ENCODE results near the gene BABAM2.

Gene BABAM2

GRCh38 chr2:27849558-27850205 lies 40.8 kb upstream of the BABAM2 start:
- no peaks in the 10 kb centered on the region for H3K27me3 ChIP-seq (ENCODE audit: insufficient read depth, low read depth, severe bottlenecking)
- no peak for DNase-seq
- no peaks in the 10 kb centered on the region for H3K9me3 ChIP-seq (ENCODE audit: severe bottlenecking)
- H3K27ac ChIP-seq: no peak overlapping the region
- no peaks in the 10 kb centered on the region for H3K36me3 ChIP-seq
- no peak for TF ChIP-seq CTCF (IDR thresholded peaks at IDR 0.05; ENCODE audit: low read depth, low read length)
- no peak overlapping the region for H3K4me3 ChIP-seq (ENCODE audit: low read depth, low read length)

- Histone ChIP-seq H3K4me3 (ENCODE audit: low read depth, low read length) (no peak overlapping the region), H3K27ac (no peak overlapping the region), H3K27me3 (ENCODE audit: insufficient read depth, low read depth, severe bottlenecking) (no peaks in the 10 kb centered on the region), H3K9me3 (ENCODE audit: severe bottlenecking) (peaks cover 4% of the 10 kb centered on the region), H3K36me3 (no peaks in the 10 kb centered on the region)
- no peak for DNase-seq
- no peak for TF ChIP-seq CTCF (IDR thresholded peaks at IDR 0.05; ENCODE audit: low read depth, low read length)
Measured at GRCh38 chr2:27852691-27853090, 37.8 kb upstream of the BABAM2 start.

GRCh38 chr2:27854229-27854862 lies 36.2 kb upstream of the BABAM2 start:
- no peak for TF ChIP-seq CTCF (IDR thresholded peaks at IDR 0.05; ENCODE audit: low read depth, low read length)
- Histone ChIP-seq H3K36me3 (no peaks in the 10 kb centered on the region), H3K27ac (no peak overlapping the region), H3K27me3 (ENCODE audit: insufficient read depth, low read depth, severe bottlenecking) (no peaks in the 10 kb centered on the region), H3K4me3 (ENCODE audit: low read depth, low read length) (no peak overlapping the region), H3K9me3 (ENCODE audit: severe bottlenecking) (peaks cover 11% of the 10 kb centered on the region)
- DNase-seq: no peak

GRCh38 chr2:27855476-27855875 lies 35.1 kb upstream of the BABAM2 start:
- H3K9me3 ChIP-seq (ENCODE audit: severe bottlenecking): peaks cover 11% of the 10 kb centered on the region
- no peak overlapping the region for H3K4me3 ChIP-seq (ENCODE audit: low read depth, low read length)
- no peak for TF ChIP-seq CTCF (IDR thresholded peaks at IDR 0.05; ENCODE audit: low read depth, low read length)
- no peak overlapping the region for H3K27ac ChIP-seq
- no peaks in the 10 kb centered on the region for H3K36me3 ChIP-seq
- DNase-seq: no peak
- no peaks in the 10 kb centered on the region for H3K27me3 ChIP-seq (ENCODE audit: insufficient read depth, low read depth, severe bottlenecking)

GRCh38 chr2:27856386-27856785 lies 34.1 kb upstream of the BABAM2 start:
- no peaks in the 10 kb centered on the region for H3K27me3 ChIP-seq (ENCODE audit: insufficient read depth, low read depth, severe bottlenecking)
- no peak overlapping the region for H3K4me3 ChIP-seq (ENCODE audit: low read depth, low read length)
- no peak for DNase-seq
- H3K36me3 ChIP-seq: no peaks in the 10 kb centered on the region
- TF ChIP-seq CTCF (IDR thresholded peaks at IDR 0.05; ENCODE audit: low read depth, low read length): no peak
- peaks cover 11% of the 10 kb centered on the region for H3K9me3 ChIP-seq (ENCODE audit: severe bottlenecking)
- no peak overlapping the region for H3K27ac ChIP-seq

- no peak for DNase-seq
- Histone ChIP-seq H3K4me3 (ENCODE audit: low read depth, low read length) (no peak overlapping the region), H3K27me3 (ENCODE audit: insufficient read depth, low read depth, severe bottlenecking) (no peaks in the 10 kb centered on the region), H3K36me3 (no peaks in the 10 kb centered on the region), H3K27ac (no peak overlapping the region), H3K9me3 (ENCODE audit: severe bottlenecking) (peaks cover 11% of the 10 kb centered on the region)
- no peak for TF ChIP-seq CTCF (IDR thresholded peaks at IDR 0.05; ENCODE audit: low read depth, low read length)
Measured at GRCh38 chr2:27856956-27857355, 33.6 kb upstream of the BABAM2 start.

Data from WERI-Rb-1 (cell line).